ENCODE data around the gene MAP3K9. TPM values are rescaled to one million over a fixed set of nuclear protein-coding genes. Genes with fewer than 3 reads are reported as not detected.

The MAP3K9 gene
- total RNA-seq, 1 experiment from 2014 or later: 21.4 TPM

GRCh38 chr14:70677341-70677740 lies 132.0 kb downstream of the MAP3K9 start:
- BruUV-seq (replicated peaks): no TSS peak
- POLR2A ChIA-PET (ENCODE audit: unreplicated experiment): no interaction called here

More at GRCh38 chr14:70677341-70677740, 132.0 kb downstream of the MAP3K9 start:
- no peaks in the 10 kb centered on the region for H3K36me3 ChIP-seq (ENCODE audit: low read depth)
- H3K4me3 ChIP-seq: no peak overlapping the region
- no peaks in the 10 kb centered on the region for H3K4me1 ChIP-seq (replicated peaks; ENCODE audit: insufficient read depth)
- CTCF ChIA-PET: no interaction called here
- no peaks in the 10 kb centered on the region for H4K20me1 ChIP-seq (ENCODE audit: insufficient read depth)
- no peak overlapping the region for H3K4me2 ChIP-seq
- H3K9me3 ChIP-seq (ENCODE audit: insufficient read depth, low read depth): no peaks in the 10 kb centered on the region
- intact Hi-C loops (cut with micrococcal nuclease; ENCODE audit: unreplicated experiment): no loop called here
- H3K79me2 ChIP-seq (ENCODE audit: low read depth): no peaks in the 10 kb centered on the region
- TF ChIP-seq CTCF (conservative IDR thresholded peaks at IDR 0.05): no peak
- TF ChIP-seq EZH2 (IDR thresholded peaks at IDR 0.05; ENCODE audit: low read depth): no peak
- no peak overlapping the region for H3K27ac ChIP-seq
- no peaks in the 10 kb centered on the region for H3K27me3 ChIP-seq (ENCODE audit: insufficient read depth, low read depth)
- no peak overlapping the region for H2AFZ ChIP-seq
- no peak for DNase-seq
- no peaks in the 10 kb centered on the region for H3F3A ChIP-seq (ENCODE audit: insufficient read depth, low read depth)
- H3K9me2 ChIP-seq (ENCODE audit: insufficient read depth): no peaks in the 10 kb centered on the region

Other genes with a start within 250 kb of the MAP3K9 start
- 46.5 and 58.2 TPM in 2 replicates for gene MED6, start 208.9 kb downstream of the MAP3K9 start, total RNA-seq (2021)
- gene TTC9, start 167.6 kb downstream of the MAP3K9 start, total RNA-seq (2021): 9.3 and 9.9 TPM in 2 replicates
- 37.6 and 67.8 TPM in 2 replicates for gene PCNX1, start 97.9 kb upstream of the MAP3K9 start, total RNA-seq (2021)

Measured in PC-9 (cell line).